Activated T-helper 2 cell treated with anti-CD3 and anti-CD28 coated beads, Interferon-gamma antibody, Interleukin-2, Interleukin-4, amounts not matched to agents 10 μg/mL and 5 μg/mL and 100 μg/mL, durations not matched to agents 14 hours and 24 hours and 36 hours (primary cell): Measurements from ENCODE around the gene BAD. TPM values are rescaled to one million over a fixed set of nuclear protein-coding genes. Genes with fewer than 3 reads are reported as not detected.

Experiments
- DNase-seq: peaks from one replicate; pipeline ENCODE4 v3.0.0; 2021; ENCODE audit warnings: low spot score
- H3K27ac Mint-ChIP-seq: one replicate; pipeline ENCODE4 v1.8.0; 2021; ENCODE audit warnings: mixed read lengths
- H3K27me3 Mint-ChIP-seq: one replicate; pipeline ENCODE4 v1.8.0; 2021; ENCODE audit warnings: low read depth, mixed read lengths
- H3K36me3 Mint-ChIP-seq: one replicate; pipeline ENCODE4 v1.8.0; 2021; ENCODE audit warnings: low read depth, mixed read lengths
- H3K4me1 Mint-ChIP-seq: one replicate; pipeline ENCODE4 v1.8.0; 2021; ENCODE audit warnings: low read depth, mixed read lengths
- H3K4me3 Mint-ChIP-seq: one replicate; pipeline ENCODE4 v1.8.0; 2021; ENCODE audit warnings: low read depth, mild to moderate bottlenecking, moderate library complexity, mixed read lengths
- H3K9me3 Mint-ChIP-seq: one replicate; pipeline ENCODE4 v1.8.0; 2021; ENCODE audit warnings: mixed read lengths
- intact Hi-C: fragments of 100-400 bp; cut with micrococcal nuclease; formaldehyde crosslinking; loops from one replicate; pipeline ENCODE4 v1.15.1; 2023
- total RNA-seq: library from RNA; stranded (reverse); gene quantifications from 2 replicates; pipeline ENCODE4 v1.2.3, GENCODE V29; 2022

The BAD gene
- total RNA-seq, 1 donor from 2014 or later = 33.2 TPM

DNA sequence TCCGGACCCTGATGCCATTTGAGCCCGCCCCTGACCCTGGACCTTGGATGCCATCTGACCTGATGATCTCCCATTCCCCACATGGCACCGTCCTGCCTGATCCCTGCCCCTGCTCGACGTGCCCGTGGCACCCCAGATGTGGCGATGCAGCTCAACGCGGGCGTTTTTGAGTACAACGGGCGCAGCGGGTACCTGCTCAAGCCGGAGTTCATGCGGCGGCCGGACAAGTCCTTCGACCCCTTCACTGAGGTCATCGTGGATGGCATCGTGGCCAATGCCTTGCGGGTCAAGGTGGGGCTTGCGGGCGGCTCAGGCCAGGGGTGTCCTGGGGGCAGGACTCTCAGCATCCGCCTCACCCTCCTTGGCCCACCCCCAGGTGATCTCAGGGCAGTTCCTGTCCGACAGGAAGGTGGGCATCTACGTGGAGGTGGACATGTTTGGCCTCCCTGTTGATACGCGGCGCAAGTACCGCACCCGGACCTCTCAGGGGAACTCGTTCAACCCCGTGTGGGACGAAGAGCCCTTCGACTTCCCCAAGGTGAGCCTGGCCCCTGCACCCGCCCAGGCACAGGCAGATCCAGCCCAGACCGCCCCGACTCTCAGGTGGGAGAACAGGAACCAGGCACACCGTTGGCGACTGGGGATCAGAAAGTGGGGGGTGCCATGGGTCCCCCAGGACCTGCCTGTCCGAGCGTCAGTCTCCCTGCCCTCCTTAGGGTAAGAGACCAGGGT lies 22.0 kb downstream of the BAD start:
- intact Hi-C loops = no loop called here
- Mint-ChIP-seq H3K4me3 (no peak overlapping the region), H3K4me1 (peaks cover 7% of the 10 kb centered on the region), H3K36me3 (peaks cover 25% of the 10 kb centered on the region), H3K27ac (no peak overlapping the region), H3K27me3 (no peaks in the 10 kb centered on the region), H3K9me3 (no peaks in the 10 kb centered on the region)
- DNase-seq = no peak

DNA sequence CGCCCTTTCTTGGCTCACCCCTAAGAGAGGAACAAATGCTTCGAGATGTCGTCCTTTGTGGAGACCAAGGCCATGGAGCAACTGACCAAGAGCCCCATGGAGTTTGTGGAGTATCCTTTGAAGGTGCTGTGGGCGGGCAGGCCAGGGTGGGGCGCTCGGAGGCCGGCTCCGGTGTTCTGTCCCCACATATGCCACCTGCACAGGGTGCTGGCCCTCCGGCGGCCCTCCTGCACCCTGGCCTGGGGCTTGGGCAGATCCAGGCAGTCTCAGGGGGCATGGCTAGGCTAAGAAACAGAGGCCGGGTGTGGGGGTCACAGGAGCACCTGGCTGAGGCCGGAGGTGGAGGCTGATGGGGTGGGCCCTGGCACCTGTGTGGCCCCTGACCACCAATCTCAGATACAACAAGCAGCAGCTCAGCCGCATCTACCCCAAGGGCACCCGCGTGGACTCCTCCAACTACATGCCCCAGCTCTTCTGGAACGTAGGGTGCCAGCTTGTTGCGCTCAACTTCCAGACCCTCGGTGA lies 22.8 kb downstream of the BAD start:
- Mint-ChIP-seq H3K27me3 (no peaks in the 10 kb centered on the region), H3K9me3 (no peaks in the 10 kb centered on the region), H3K4me3 (no peak overlapping the region), H3K4me1 (peaks cover 7% of the 10 kb centered on the region), H3K36me3 (peaks cover 25% of the 10 kb centered on the region), H3K27ac (no peak overlapping the region)
- no peak for DNase-seq
- intact Hi-C loops = no loop called here

DNA sequence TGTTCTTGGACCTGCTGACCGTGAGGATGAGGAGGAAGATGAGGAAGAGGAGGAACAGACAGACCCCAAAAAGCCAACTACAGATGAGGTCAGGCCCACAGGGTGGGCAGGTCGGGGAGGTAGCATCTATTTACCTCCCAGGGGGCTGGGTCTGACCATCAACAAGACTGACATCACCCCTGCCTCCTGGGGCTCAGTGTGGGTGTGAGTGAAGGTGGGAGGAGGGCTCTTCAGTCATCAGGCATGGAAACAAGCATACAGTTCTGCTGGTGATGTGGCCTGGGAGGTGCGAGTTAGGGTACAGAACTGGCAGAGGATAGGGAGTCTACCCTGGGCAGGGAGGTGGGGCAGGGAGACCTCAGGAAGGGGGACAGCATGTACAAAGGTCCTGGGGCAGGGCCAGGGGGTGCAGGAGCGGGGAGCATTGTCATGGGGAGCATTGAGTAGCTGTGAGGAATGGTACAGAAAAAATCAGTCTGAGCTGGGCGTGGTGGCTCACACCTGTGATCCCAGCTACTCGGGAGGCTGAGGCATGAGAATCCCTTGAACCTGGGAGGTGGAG lies 24.2 kb downstream of the BAD start:
- Mint-ChIP-seq H3K27me3 (no peaks in the 10 kb centered on the region), H3K4me3 (no peak overlapping the region), H3K36me3 (peaks cover 22% of the 10 kb centered on the region), H3K9me3 (no peaks in the 10 kb centered on the region), H3K27ac (peak overlapping the region; percentile 26), H3K4me1 (peaks cover 7% of the 10 kb centered on the region)
- intact Hi-C loops = no loop called here
- DNase-seq = no peak

DNA sequence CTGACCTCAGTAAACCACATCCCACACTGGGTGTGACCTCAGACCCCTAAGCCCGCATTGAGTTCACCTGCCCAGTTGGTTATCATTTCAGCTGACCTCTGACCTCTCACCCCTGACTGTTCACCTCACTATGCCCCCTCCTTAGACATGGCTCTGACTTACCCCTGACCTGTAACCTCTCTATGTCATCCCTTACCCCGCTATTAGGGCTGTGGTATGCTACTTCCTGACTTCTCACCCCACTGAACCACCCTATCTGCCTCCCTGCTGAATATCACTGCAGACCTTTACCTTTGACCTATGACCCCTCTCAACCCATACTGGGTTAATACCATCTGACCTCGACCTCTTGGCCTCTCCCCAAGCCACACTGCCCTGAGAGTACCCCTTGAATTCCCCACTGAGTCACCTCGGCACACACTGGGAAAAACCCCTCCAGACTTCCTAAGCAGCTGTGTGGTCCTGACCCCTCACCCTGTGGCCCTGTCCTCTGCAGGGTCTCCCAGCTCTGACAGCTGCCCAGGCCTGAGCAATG lies 24.9 kb downstream of the BAD start:
- H3K36me3 Mint-ChIP-seq = peaks cover 22% of the 10 kb centered on the region
- intact Hi-C loops = no loop called here
- H3K9me3 Mint-ChIP-seq = no peaks in the 10 kb centered on the region
- H3K27ac Mint-ChIP-seq = peak overlapping the region; percentile 26
- H3K4me3 Mint-ChIP-seq = no peak overlapping the region
- peaks cover 7% of the 10 kb centered on the region for H3K4me1 Mint-ChIP-seq
- H3K27me3 Mint-ChIP-seq = no peaks in the 10 kb centered on the region
- no peak for DNase-seq

DNA sequence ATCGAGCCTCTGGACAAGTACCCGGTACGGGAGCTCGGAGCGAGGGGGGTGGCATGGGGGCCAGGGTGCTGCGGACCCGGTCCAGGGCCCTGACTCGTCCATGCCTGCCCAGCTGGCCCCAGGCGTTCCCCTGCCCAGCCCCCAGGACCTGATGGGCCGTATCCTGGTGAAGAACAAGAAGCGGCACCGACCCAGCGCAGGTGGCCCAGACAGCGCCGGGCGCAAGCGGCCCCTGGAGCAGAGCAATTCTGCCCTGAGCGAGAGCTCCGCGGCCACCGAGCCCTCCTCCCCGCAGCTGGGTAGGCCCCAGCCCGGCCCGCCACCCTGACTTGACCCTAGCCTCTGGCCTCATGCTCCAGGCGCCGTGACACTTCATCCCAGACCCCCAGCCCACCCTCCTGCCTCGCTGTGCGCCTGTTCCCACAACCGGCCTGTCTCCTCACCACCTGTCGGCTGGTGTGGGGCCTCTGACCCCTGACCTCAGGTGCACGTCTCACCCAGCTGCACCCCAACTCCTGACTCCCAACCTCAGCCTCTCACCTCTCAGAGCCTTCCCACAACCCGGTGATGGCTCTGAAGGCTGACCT lies 25.4 kb downstream of the BAD start:
- H3K36me3 Mint-ChIP-seq = peaks cover 22% of the 10 kb centered on the region
- H3K4me3 Mint-ChIP-seq = no peak overlapping the region
- intact Hi-C loops = no loop called here
- no peaks in the 10 kb centered on the region for H3K9me3 Mint-ChIP-seq
- no peak for DNase-seq
- H3K27me3 Mint-ChIP-seq = no peaks in the 10 kb centered on the region
- H3K27ac Mint-ChIP-seq = no peak overlapping the region
- peaks cover 7% of the 10 kb centered on the region for H3K4me1 Mint-ChIP-seq

DNA sequence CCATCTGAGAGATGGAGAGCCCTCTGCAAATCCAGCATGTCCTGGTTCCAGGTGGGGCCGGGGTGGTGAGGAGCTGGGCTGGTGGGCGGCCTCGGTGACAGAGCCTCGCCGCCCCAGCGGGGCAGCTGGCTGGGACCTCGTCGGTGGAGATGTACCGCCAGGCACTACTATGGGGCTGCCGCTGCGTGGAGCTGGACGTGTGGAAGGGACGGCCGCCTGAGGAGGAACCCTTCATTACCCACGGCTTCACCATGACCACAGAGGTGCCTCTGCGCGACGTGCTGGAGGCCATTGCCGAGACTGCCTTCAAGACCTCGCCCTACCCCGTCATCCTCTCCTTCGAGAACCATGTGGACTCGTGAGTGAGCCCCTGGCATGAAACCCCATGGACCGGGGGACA lies 26.1 kb downstream of the BAD start:
- peaks cover 22% of the 10 kb centered on the region for H3K36me3 Mint-ChIP-seq
- peaks cover 10% of the 10 kb centered on the region for H3K4me1 Mint-ChIP-seq
- H3K27me3 Mint-ChIP-seq = no peaks in the 10 kb centered on the region
- intact Hi-C loops = no loop called here
- no peak for DNase-seq
- no peak overlapping the region for H3K27ac Mint-ChIP-seq
- H3K4me3 Mint-ChIP-seq = no peak overlapping the region
- H3K9me3 Mint-ChIP-seq = no peaks in the 10 kb centered on the region

DNA sequence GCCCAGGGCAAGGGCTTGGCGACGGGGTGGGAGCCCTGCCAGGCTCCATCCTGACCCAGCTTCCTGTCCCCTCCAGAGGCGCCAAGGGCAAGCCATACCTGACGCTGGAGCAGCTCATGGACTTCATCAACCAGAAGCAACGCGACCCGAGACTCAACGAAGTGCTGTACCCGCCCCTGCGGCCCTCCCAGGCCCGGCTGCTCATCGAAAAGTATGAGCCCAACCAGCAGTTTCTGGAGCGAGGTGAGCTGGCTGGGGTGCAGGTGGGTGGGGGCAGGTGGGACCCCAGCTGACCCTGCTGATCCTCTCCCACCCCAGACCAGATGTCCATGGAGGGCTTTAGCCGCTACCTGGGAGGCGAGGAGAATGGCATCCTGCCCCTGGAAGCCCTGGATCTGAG lies 28.2 kb downstream of the BAD start:
- DNase-seq = no peak
- H3K4me1 Mint-ChIP-seq = peaks cover 14% of the 10 kb centered on the region
- peaks cover 14% of the 10 kb centered on the region for H3K36me3 Mint-ChIP-seq
- no peaks in the 10 kb centered on the region for H3K9me3 Mint-ChIP-seq
- H3K27me3 Mint-ChIP-seq = no peaks in the 10 kb centered on the region
- no peak overlapping the region for H3K4me3 Mint-ChIP-seq
- intact Hi-C loops = no loop called here
- H3K27ac Mint-ChIP-seq = no peak overlapping the region

DNA sequence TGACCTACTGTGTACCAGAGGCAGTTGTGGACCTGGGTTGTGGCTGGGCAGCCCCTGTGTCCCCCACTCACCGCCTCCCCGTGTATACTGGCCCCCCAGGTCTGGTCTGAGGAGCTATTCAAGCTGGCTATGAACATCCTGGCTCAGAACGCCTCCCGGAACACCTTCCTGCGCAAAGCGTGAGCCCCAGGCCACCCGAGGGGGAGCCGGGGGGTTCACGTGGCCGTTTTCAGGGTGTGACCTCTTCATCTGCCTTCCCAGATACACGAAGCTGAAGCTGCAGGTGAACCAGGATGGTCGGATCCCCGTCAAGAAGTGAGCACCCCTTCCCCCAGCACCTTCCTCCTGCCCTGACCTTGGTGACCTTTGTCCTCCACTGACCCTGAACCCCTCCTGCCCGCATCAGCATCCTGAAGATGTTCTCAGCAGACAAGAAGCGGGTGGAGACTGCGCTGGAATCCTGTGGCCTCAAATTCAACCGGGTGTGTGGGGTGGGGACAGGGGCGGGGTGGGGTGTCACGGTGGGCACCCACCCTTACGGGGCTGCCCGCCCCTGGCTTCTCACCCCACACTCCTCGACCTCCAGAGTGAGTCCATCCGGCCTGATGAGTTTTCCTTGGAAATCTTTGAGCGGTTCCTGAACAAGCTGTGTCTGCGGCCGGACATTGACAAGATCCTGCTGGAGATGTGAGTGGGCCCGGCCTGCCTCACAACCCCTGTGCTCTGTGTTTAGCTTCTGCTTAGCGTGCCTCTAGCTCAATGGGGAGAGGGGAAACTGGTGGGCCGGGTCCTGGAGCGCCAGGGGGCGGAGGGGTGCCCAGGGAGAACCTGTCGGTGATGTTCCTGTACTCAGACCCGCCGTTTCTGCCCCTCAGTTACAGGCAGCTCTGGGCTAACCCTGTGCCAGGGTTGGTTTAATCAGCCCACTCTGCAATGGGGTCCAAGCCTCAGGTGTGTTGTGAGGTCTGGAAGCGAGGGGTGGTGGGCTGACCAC lies 29.0 kb downstream of the BAD start:
- no peaks in the 10 kb centered on the region for H3K9me3 Mint-ChIP-seq
- intact Hi-C loops = no loop called here
- peaks cover 14% of the 10 kb centered on the region for H3K36me3 Mint-ChIP-seq
- DNase-seq = no peak
- H3K27ac Mint-ChIP-seq = no peak overlapping the region
- H3K4me3 Mint-ChIP-seq = no peak overlapping the region
- no peaks in the 10 kb centered on the region for H3K27me3 Mint-ChIP-seq
- H3K4me1 Mint-ChIP-seq = peaks cover 17% of the 10 kb centered on the region

DNA sequence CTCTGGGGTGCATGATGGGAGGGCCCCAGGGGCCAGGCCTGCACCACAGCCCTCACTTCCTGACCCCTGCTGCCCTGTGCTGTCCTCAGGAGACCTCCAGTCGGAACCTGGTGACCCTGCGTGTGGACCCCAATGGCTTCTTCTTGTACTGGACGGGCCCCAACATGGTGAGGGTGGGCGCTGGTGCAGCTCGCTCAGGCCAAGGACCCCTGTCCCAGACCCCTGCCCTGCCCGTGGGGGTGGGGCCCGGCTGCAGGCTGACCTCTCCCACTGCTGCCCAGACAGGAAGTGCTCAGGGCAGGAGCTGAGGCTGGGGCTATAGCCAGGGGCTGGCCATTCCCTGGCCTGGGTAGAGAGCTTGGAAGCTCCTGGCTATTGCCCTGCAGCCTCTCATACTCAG lies 30.1 kb downstream of the BAD start:
- intact Hi-C loops = no loop called here
- Mint-ChIP-seq H3K36me3 (peaks cover 8% of the 10 kb centered on the region), H3K27ac (no peak overlapping the region), H3K4me3 (no peak overlapping the region), H3K27me3 (no peaks in the 10 kb centered on the region), H3K9me3 (no peaks in the 10 kb centered on the region), H3K4me1 (peaks cover 15% of the 10 kb centered on the region)
- DNase-seq = no peak

DNA sequence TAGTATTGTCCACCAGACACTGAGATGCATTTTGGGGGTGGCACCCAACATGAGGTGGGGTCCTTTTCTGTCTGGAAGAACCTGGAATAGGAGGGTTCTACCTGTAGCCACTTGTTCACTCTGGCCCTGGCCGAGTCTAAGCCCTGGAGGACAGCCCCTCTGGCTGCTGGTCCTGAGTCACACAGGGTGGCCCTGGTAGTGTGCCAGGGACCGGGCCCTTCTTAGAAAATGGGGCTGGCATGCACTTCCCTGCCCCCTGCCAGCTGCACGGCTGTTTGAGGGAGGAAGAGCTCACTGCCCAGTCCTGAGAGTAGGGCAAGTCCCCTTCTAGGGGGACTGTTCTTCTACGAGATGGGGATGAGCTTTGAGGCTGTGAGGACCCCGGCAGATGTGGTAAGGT lies 31.0 kb downstream of the BAD start:
- Mint-ChIP-seq H3K4me3 (peak overlapping the region; percentile 39), H3K27ac (no peak overlapping the region), H3K4me1 (peaks cover 14% of the 10 kb centered on the region), H3K9me3 (no peaks in the 10 kb centered on the region), H3K36me3 (peaks cover 6% of the 10 kb centered on the region), H3K27me3 (no peaks in the 10 kb centered on the region)
- intact Hi-C loops = no loop called here
- DNase-seq = no peak

DNA sequence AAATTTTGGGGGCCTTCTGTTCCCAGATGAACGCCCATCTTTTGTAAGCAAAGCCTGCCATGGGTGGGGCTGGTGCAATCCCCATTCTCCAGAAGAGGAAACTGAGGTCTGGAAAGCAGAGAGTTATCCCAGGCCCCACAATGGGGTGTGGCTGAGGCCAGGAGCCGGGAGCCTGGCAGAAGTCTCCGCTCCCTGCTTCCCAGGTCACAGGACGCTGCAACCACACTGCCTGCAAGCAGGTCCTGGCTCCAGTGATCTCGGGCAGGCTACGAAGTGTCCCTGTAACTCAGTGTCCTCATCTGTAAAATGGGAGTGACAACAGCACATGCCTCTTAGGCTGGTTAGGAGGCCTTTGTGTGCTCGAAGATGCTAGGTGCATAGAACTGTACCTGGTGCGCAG lies 31.4 kb downstream of the BAD start:
- Mint-ChIP-seq H3K27ac (no peak overlapping the region), H3K27me3 (no peaks in the 10 kb centered on the region), H3K4me3 (peak overlapping the region; percentile 39), H3K36me3 (peaks cover 6% of the 10 kb centered on the region), H3K4me1 (peaks cover 14% of the 10 kb centered on the region), H3K9me3 (no peaks in the 10 kb centered on the region)
- no peak for DNase-seq
- intact Hi-C loops = no loop called here
